ENCODE results near the gene HEXIM1. TPM values are rescaled to one million over a fixed set of nuclear protein-coding genes. Genes with fewer than 3 reads are reported as not detected.
A peak's percentile ranks its signal among the peaks of the same experiment; 100 is the strongest.
"Not testable (repeated sequence)": the region's sequence is repeated elsewhere in the genome, so short reads cannot be mapped to it uniquely, and the experiment has no call there.

HEXIM1 gene
- polyA plus RNA-seq, 3 donors: 2.2 to 14.8 (median 2.5) TPM

DNA sequence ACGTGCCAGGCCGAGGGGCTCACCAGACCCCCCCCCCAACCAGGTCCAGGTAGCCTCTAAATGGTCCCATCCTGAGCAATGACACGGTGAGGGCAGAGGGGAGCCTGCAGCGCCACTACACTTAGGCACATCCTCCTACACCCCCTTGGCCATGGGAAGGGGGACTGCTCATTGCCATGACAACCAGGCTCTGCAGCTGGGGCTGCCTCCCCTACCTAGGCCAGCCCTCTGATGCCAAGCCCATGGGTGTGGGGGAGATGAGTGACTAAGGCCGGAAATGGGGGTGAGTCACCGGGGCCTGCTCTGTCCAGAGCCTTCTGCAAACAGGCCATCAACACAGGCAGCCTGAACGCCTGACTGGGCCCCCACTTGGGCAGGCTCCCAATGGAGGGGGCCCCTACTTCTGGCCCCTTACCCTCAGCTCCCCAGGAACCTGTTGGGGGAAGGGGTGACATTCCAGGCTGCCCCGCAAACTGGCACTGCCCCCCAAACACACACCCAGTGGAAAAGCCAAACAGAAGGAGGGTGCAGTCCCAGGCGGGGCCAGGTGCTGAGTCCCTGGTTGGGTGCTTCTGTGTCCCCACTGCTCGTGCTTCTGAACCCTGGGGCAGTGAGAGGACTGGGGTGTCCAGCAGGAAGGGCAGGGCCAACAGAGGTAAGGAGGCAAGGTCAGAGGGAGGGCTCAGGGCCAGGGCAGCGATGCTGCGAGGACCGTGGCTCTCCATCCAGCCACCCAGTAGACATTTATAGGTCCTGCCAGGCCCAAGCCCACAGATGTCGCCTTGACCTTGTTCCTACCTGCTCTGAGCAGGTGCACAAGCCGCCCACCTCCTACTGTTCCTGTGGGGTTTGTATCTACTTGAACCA lies 24.1 kb upstream of the HEXIM1 start:
- Histone ChIP-seq H3K79me2 (ENCODE audit: insufficient read depth, low read length) (no peaks in the 10 kb centered on the region), H4K20me1 (ENCODE audit: insufficient read depth, low read length) (no peaks in the 10 kb centered on the region), H3K27me3 (ENCODE audit: control insufficient read depth in 2 of 2, insufficient read depth in 2 of 2, low read length in 2 of 2) (peaks cover 0 to 22% of the 10 kb centered on the region in 2 donors), H2AFZ (ENCODE audit: insufficient read depth, low read depth, low read length, poor library complexity, severe bottlenecking) (peak overlapping the region; percentile 43), H3K27ac (ENCODE audit: low read depth in 1 of 2, low read length in 2 of 2) (peak overlapping the region; percentile 57 to 87), H3K4me1 (ENCODE audit: control insufficient read depth in 1 of 2, insufficient read depth in 2 of 2, low read length in 2 of 2) (peaks cover 17 to 38% of the 10 kb centered on the region in 2 donors), H3K36me3 (replicated peaks in 1 of 2; ENCODE audit: control insufficient read depth in 1 of 2, insufficient read depth in 2 of 2, low read length in 2 of 2) (no peaks in the 10 kb centered on the region), H3K4me2 (replicated peaks; ENCODE audit: extremely low read depth, low read length, poor library complexity, severe bottlenecking) (peak overlapping the region; percentile 40), H3K9me3 (replicated peaks in 1 of 2; ENCODE audit: control insufficient read depth in 1 of 2, insufficient read depth in 1 of 2, low read length in 2 of 2) (no peaks in the 10 kb centered on the region), H3K4me3 (replicated peaks in 1 of 3; ENCODE audit: low read depth in 2 of 3, low read length in 3 of 3) (no peak overlapping the region), H3K9ac (ENCODE audit: insufficient read depth, low read length, poor library complexity, severe bottlenecking) (peak overlapping the region; percentile 52)
- WGBS (ENCODE audit: insufficient coverage): 85% methylated on average over 7 of the region's 15 CpGs
- Mint-ChIP-seq H3K27ac (peak overlapping the region; percentile 85 to 95 (median 92)), H3K4me1 (peaks cover 33% of the 10 kb centered on the region), H3K27me3 (ENCODE audit: low read depth in 3 of 3) (peaks cover 10 to 25% (median 17%) of the 10 kb centered on the region in 3 donors), H3K36me3 (peaks cover 0 to 5% of the 10 kb centered on the region in 2 donors), H3K4me3 (peak overlapping the region; percentile 28 to 46), H3K9me3 (peaks cover 0 to 5% (median 0%) of the 10 kb centered on the region in 7 donors)
- DNase-seq: peak; percentile 88
- intact Hi-C loops (cut with micrococcal nuclease): no loop called here
- TF ChIP-seq, protein P1, sequence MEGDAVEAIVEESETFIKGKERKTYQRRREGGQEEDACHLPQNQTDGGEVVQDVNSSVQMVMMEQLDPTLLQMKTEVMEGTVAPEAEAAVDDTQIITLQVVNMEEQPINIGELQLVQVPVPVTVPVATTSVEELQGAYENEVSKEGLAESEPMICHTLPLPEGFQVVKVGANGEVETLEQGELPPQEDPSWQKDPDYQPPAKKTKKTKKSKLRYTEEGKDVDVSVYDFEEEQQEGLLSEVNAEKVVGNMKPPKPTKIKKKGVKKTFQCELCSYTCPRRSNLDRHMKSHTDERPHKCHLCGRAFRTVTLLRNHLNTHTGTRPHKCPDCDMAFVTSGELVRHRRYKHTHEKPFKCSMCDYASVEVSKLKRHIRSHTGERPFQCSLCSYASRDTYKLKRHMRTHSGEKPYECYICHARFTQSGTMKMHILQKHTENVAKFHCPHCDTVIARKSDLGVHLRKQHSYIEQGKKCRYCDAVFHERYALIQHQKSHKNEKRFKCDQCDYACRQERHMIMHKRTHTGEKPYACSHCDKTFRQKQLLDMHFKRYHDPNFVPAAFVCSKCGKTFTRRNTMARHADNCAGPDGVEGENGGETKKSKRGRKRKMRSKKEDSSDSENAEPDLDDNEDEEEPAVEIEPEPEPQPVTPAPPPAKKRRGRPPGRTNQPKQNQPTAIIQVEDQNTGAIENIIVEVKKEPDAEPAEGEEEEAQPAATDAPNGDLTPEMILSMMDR (IDR thresholded peaks at IDR 0.05): no peak

DNA sequence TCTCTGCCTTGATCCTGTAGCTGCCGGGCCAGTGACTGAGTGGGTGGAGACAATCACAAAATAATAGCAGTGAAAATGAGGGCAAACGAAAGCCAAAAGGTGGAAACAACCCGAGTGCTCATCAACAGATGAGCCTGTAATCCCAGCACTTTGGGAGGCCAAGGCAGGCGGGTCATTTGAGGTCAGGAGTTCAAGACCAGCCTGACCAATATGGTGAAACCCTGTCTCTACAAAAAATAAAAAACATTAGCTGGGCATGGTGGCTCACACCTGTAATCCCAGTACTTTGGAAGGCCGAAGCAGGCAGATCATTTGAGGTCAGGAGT lies 23.5 kb upstream of the HEXIM1 start:
- H4K20me1 ChIP-seq (ENCODE audit: insufficient read depth, low read length); H3K36me3 ChIP-seq (replicated peaks in 1 of 2; ENCODE audit: control insufficient read depth in 1 of 2, insufficient read depth in 2 of 2, low read length in 2 of 2); intact Hi-C loops (cut with micrococcal nuclease); H3K36me3 Mint-ChIP-seq; H3K9ac ChIP-seq (ENCODE audit: insufficient read depth, low read length, poor library complexity, severe bottlenecking); H3K4me3 ChIP-seq (replicated peaks in 1 of 3; ENCODE audit: low read depth in 2 of 3, low read length in 3 of 3); H3K9me3 Mint-ChIP-seq; DNase-seq; H3K9me3 ChIP-seq (replicated peaks in 1 of 2; ENCODE audit: control insufficient read depth in 1 of 2, insufficient read depth in 1 of 2, low read length in 2 of 2); H3K79me2 ChIP-seq (ENCODE audit: insufficient read depth, low read length); H2AFZ ChIP-seq (ENCODE audit: insufficient read depth, low read depth, low read length, poor library complexity, severe bottlenecking): not testable (repeated sequence)
- Histone ChIP-seq H3K27ac (ENCODE audit: low read depth in 1 of 2, low read length in 2 of 2) (peak overlapping the region; percentile 57 to 87), H3K4me1 (ENCODE audit: control insufficient read depth in 1 of 2, insufficient read depth in 2 of 2, low read length in 2 of 2) (peaks cover 17 to 38% of the 10 kb centered on the region in 2 donors), H3K27me3 (ENCODE audit: control insufficient read depth in 2 of 2, insufficient read depth in 2 of 2, low read length in 2 of 2) (peaks cover 0 to 21% of the 10 kb centered on the region in 2 donors), H3K4me2 (replicated peaks; ENCODE audit: extremely low read depth, low read length, poor library complexity, severe bottlenecking) (peak overlapping the region; percentile 40)
- peak overlapping the region in 1 of 2 donors; percentile 28 for H3K4me3 Mint-ChIP-seq
- peak overlapping the region; percentile 85 to 95 (median 92) for H3K27ac Mint-ChIP-seq
- H3K4me1 Mint-ChIP-seq: peaks cover 33% of the 10 kb centered on the region
- 88% methylated on average over 4 of the region's 5 CpGs for WGBS (ENCODE audit: insufficient coverage)
- peaks cover 9 to 23% (median 17%) of the 10 kb centered on the region in 3 donors for H3K27me3 Mint-ChIP-seq (ENCODE audit: low read depth in 3 of 3)
